Activated CD4-positive, alpha-beta T cell treated with anti-CD3 and anti-CD28 coated beads for 4 hours (primary cell): ENCODE data around the gene PFDN1.

Experiments used
- DNase-seq, 2 donors: peaks; one replicate each; pipeline ENCODE4 v3.0.0-alpha.2; 2020

Gene PFDN1

DNA sequence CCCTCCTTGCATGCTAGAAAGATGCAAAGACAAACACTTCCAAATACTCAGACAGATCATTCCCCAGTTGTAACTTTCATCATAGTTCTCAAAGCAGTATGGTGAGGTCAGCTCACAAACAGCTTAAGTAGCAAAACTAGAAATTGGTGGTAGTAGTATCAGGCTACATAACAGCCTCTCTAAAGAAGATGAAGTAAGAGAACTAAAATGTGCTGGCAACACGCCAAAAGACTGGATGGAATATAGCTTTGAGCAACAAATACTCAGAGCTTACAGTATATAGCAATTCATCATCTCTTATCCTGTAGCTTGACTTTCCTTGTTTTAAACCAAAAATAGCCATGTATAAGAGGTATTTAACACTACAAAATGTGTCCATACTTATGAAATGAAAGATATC is 7.5 kb downstream of the PFDN1 start:
- peak; percentile 19 for DNase-seq

- DNase-seq, result no peak
These were observed 8.1 kb downstream of the PFDN1 start for GRCh38 chr5:140294753-140295152.

GRCh38 chr5:140293849-140294100 is 9.1 kb downstream of the PFDN1 start:
- DNase-seq, result no peak

GRCh38 chr5:140293091-140293848 is 9.6 kb downstream of the PFDN1 start:
- no peak for DNase-seq

DNA sequence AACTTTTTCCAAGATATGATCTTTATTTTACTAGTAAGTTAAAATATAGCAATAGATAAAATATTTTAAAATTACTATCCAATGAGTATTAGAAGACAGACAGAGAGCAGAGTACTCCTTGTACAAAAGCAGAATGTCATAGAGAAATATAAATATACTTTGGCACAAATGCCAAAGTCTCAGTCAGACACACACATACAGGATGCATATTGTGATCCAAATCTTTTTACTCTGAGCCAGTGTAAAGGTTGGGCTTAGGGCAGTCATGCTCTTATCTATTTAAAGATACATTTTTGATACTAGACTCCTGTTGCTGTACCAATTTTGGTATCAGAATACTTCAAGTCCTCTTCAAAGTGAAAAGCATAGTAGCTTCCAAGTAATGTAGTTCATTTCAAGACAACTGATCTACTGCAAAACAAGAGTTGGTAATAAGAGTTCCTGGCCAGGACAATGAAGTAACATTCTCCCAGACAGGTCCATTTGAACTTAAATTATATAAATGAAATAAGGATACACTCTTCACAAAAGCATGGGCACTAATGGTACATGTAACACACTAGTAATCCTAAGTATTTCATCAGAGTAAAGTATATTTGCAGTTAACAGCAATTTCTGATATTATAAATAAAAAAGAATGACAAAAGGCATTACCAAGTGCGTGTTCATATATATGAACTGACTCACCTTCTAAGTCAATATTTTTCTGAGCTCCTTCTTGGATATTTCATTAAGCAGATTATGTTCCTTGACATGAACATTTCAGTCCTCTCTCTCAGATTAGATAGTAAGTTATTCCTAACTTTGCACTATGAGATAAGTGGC is 10.5 kb downstream of the PFDN1 start:
- no peak for DNase-seq

DNA sequence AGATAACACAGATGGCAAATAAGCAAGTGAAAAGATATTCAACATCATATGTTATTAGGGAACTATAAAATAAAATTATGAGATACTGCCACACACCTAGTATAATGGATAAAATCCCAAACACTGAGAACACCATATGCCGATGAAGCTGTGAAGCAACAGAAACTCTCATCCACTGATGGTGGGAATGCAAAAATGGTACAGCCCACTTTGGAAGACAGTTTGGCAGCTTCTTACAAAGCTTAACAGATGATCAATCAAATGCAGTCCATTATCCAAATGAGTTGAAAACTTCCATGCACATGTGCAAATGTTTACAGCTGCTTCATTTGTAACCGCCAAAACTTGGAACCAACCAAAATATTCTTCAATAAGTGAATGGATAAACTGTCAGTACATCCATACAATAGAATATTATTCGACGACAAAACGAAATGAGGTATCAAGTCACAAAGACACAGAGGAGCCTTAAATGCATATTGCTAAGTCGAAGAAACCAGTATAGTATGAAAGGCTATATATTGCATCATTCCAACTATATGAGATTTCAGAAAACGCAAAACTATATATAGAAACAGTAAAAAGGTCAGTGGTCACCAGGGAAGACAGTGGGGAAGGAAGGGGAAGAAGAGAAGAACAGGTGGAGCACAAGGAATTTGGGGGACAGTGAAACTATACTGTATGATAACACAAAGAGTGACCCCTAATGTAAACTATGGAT is 14.9 kb downstream of the PFDN1 start:
- DNase-seq, result no peak

GRCh38 chr5:140286424-140286823 is 16.5 kb downstream of the PFDN1 start:
- DNase-seq, result no peak

DNA sequence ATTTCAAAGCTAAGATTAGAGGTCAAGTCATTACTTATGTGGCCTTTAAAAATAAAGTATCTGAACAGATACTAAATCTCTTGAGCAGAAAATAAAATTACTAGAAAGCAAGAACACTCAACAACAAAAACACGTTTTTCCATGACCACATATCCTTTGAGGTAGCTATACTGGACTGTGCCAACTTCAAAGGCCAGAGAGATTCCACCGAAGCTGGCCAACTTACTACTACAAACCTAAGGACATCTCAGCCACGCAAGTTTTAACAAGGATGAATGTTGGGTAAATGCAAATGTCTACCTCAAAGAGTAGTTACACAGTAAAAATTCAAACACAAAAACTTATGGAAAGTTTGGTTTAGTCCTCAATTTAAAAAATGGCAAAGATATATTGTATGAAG is 18.9 kb downstream of the PFDN1 start:
- no peak for DNase-seq

GRCh38 chr5:140282266-140282665 is 20.6 kb downstream of the PFDN1 start:
- no peak for DNase-seq

DNA sequence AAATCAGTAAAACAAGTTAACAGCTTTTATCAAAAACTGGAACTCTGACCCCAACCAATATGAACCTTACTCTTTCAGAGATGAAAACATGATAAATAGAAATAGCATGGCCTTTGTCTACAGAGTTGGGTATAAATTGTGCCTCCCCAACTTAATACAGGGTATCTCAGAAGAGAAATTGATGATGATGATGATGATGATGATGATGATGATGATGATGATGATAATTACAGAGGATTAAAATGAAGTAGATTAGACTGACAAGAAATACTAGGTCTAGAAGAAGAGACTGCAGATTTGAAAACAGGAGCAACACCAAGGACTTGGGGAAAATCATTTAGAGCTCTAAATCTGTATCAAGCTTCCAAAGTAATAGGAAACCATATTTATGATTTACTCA is 27.1 kb downstream of the PFDN1 start:
- no peak for DNase-seq

GRCh38 chr5:140273401-140273877 is 29.5 kb downstream of the PFDN1 start:
- no peak for DNase-seq

DNA sequence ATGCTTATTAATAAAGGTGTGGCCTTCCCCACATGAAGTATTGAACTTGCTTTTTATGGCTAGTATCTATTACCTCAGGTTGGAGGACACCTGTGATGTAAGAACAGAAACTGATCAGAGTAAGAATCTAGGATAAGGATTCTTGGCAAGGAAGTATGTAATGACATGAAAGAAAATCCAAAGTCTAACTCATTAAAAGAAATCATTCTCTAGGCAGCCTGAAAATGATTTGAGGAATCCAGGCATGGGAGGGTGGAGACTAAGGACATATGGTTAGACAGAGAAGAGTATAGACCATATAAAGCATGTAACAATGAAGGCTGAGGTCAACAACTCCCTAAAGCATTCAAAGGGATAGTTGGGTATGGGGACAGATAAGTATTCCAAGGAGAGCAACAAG is 32.9 kb downstream of the PFDN1 start:
- DNase-seq, result no peak

DNA sequence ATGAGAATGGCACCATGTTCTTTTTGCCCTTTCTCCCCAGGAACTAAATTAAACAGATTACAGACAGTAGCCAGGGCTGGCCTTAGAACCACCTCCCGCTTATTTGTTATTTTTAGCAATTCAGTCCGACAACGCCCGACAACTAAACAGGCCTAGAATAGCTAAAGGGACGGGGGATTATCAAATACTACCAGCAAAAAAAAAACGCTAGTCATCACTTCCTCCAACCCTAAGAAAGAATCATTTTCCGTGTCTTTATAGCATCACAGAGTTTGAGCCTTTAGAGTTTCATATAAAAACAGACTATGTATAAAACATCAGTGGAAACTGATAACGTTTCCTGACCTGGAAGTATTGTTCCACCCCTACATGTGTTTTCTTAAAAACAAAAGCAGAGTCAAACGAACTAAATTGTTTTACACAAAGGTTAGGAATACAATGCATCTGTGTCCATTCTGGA is 35.3 kb downstream of the PFDN1 start:
- no peak for DNase-seq

DNA sequence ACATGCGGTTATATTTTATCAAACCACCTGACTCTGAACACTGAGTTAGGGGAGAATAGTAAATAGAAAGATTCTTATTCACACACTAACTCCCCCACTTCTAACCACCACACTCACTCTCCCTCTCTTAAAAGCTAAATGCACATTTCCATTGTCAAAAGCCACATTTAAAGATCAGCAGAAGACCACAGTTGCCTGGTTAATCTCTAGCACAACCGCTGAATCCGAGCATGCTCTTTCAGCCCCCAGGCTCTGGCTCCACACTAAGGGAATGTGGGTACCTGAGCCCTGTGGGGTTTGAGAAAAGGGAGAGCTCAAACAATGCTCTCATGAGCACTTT is 35.7 kb downstream of the PFDN1 start:
- no peak for DNase-seq

GRCh38 chr5:140266471-140267200 is 36.3 kb downstream of the PFDN1 start:
- DNase-seq, result no peak

GRCh38 chr5:140265845-140266244 is 37.1 kb downstream of the PFDN1 start:
- no peak for DNase-seq

DNA sequence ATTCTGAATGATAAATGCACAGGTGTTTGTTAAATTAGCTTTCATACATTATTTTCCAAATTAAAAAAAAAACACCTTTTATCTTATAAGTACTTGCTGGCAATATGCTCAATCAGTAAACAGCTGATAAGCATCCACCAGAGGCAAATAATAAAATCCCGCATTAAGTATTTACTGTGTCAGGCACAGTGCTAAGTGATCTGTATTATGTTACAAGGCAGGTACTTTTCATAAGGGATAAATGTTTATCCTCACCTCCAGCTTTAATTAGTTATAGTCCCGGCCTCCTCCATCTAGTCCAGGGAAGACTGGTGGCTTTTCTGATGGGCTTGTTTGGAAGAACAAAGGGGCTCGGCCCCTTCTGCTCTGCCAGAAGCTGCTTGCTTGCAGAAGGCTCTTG is 40.1 kb downstream of the PFDN1 start:
- no peak for DNase-seq

DNA sequence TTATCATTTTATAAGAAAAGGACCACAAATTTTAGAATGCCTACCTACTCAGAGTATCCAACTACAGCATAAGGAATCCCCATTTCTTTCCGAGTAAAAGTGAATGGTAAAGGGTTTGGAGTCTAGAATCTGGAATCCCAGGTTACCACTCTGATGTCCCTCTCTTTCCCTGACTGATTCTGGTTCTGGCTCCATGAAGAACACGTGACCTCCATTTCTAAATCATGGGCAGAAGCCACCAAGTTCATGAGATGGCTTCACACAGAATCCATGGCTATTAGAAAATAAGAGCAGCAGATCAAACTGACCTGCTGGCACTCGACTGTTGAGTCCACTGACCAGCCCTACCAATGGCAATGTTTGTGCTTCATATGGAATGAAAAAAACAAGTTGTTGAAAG is 40.7 kb downstream of the PFDN1 start:
- DNase-seq, result no peak

DNA sequence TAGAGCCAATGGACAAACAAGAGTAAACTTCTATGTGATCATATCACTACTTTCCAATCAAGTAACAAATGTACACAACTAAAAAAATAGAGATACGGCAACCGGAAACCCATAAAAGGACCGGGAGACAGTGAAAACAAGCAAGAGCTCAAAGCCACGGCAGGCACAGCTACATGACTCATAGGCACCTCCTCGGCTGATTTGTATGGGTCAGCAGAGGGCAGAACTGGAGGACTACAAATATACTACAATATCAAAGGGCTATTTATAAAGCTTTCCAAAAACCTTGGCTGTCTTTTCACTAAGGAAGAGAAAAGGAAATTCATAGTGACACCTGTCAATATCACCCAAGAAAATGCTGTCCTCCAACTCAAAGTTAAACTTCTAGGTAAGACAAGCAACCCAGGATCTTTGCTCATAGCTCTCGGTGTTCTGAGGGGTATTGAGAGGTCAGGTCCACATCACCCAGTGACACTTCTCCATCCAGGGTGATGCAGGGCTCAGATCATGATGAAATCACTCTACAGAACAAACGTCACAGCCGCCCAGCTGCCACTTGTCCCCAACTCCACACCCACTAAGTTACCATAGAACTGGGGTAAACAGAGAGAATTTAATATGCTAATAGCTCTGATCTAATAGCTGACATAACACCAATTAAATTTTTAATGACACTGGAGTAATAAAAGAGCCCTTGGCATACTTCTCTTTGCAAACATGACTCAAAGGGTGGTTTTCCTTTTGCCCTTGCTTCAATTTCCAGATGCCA is 41.3 kb downstream of the PFDN1 start:
- peak; percentile 23 to 27 for DNase-seq

GRCh38 chr5:140260089-140260656 is 42.7 kb downstream of the PFDN1 start:
- no peak for DNase-seq

GRCh38 chr5:140259500-140259899 is 43.4 kb downstream of the PFDN1 start:
- DNase-seq, result peak in 1 of 2 donors; percentile 20

DNA sequence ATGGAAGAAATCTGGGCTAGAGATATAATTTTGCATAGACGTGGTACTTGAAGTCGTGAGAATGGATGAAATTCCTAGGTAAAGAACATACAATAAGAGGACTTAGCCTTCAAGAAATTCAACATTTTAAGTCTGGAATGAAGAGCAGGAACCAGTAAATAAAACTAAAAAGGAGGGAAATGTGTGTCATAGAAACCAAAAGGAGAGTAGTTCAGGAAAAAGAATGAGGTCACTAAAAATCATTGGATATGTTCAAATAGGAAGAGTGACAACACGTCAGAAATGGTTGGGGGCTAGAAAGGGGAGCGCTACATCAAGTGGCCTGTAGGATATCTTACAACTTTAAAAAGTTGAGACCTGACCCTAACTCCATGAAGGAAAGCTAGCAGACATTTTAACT is 44.0 kb downstream of the PFDN1 start:
- no peak for DNase-seq
